Measurements from ENCODE around the gene RRM2. TPM values are rescaled to one million over a fixed set of nuclear protein-coding genes. Genes with fewer than 3 reads are reported as not detected.

Gene RRM2
- total RNA-seq, 1 donor from 2014 or later: 9.3 TPM

DNA sequence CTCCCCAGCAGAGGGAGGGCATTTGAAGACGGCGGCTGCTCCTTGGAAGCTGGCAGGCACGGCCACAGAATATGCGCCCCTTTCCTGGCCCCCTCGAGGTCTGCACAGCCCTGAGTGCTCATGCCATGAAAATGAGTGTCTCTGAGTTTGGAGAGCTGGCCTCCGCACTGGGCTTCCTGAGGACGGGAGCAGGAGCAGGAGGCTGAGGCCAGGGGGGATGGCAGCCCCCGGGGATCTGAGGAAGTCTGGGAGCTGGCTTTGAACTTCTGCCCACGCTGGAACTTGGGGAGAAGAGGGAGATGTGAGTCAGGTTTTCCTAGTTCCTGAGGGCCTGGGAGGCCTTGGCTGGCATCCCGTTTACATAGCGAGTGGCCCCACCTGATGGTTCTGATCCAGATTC is 47.0 kb downstream of the RRM2 start:
- TF ChIP-seq, protein P1, sequence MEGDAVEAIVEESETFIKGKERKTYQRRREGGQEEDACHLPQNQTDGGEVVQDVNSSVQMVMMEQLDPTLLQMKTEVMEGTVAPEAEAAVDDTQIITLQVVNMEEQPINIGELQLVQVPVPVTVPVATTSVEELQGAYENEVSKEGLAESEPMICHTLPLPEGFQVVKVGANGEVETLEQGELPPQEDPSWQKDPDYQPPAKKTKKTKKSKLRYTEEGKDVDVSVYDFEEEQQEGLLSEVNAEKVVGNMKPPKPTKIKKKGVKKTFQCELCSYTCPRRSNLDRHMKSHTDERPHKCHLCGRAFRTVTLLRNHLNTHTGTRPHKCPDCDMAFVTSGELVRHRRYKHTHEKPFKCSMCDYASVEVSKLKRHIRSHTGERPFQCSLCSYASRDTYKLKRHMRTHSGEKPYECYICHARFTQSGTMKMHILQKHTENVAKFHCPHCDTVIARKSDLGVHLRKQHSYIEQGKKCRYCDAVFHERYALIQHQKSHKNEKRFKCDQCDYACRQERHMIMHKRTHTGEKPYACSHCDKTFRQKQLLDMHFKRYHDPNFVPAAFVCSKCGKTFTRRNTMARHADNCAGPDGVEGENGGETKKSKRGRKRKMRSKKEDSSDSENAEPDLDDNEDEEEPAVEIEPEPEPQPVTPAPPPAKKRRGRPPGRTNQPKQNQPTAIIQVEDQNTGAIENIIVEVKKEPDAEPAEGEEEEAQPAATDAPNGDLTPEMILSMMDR (IDR thresholded peaks at IDR 0.05): no peak
- CTCF ChIA-PET: interaction anchor here (1.1 kb wide), 1 partner anchor 239 kb away, joined by 3 read pairs; no protein-coding TSS in a partner anchor
- ATAC-seq (ENCODE audit: low read depth): no peak
- intact Hi-C loops (cut with micrococcal nuclease): no loop called here
- Mint-ChIP-seq H3K27me3 (no peaks in the 10 kb centered on the region), H3K9me3 (no peaks in the 10 kb centered on the region), H3K4me3 (no peak overlapping the region), H3K36me3 (ENCODE audit: low read depth) (no peaks in the 10 kb centered on the region), H3K4me1 (peaks cover 4% of the 10 kb centered on the region), H3K27ac (no peak overlapping the region)
- POLR2A ChIA-PET: no interaction called here
- no peak for DNase-seq

DNA sequence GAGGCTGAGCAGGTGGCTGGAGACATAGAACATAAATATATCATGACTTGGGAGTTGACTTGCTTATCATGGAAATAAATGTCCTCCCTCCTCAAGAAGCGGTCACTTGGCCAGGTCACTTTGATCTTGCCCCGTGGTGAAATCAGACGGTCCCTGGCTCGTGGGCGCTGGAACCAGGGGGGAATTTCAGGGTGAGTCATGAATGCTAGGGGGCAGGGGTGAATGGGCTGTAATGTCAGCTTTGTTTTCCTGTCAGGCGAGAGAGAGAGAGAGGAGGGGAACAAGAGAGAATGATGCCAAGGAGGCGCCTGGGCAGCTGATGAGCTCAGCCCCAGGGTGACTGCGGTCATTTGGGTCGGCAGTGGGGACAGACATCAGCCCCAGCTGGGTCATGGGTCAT is 47.7 kb downstream of the RRM2 start:
- DNase-seq: no peak
- TF ChIP-seq, protein P1 (IDR thresholded peaks at IDR 0.05): no peak
- Mint-ChIP-seq H3K27ac (no peak overlapping the region), H3K27me3 (no peaks in the 10 kb centered on the region), H3K36me3 (ENCODE audit: low read depth) (no peaks in the 10 kb centered on the region), H3K9me3 (no peaks in the 10 kb centered on the region), H3K4me3 (no peak overlapping the region), H3K4me1 (no peaks in the 10 kb centered on the region)
- intact Hi-C loops (cut with micrococcal nuclease): no loop called here
- no peak for ATAC-seq (ENCODE audit: low read depth)
- ChIA-PET POLR2A (no interaction called here), CTCF (interaction anchor here (1.1 kb wide), 1 partner anchor 239 kb away, joined by 3 read pairs; no protein-coding TSS in a partner anchor)

DNA sequence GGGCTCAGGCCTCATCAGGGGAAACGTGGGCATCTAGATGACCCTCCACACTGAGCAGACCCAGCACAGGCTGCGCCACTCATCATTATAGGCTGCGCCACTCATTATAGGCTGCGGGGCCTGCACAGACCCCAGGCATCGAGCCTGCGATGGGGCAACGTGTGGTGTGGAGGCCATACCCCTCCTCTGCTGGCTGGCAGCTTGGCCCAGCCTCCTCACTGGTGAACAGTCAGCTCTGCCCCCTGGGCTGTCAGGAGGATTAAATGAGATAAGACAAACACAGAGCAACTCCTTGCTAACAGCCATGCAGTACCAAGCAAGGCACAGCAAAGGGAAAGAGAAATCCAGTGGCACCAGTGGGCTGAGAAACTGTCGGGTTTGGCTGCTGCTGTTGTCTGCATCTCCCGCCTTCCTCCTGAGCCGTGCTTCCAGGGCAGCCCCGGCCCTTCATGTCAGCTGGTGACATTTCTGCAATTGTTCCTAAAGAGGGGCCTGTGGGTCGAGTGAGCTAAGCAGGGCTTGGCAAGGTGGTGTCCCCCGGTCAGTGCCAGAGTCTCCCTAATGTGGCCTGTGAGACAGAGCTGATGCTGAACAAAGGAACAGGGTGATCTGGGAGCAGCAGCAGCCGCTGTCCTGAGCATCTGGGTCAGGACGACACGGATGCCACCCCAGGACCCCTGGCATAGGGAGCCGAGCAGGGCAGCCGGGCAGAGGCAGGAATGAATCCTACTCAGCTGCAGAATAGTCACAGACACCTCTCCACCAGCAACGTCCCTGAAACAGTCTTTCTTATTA is 48.7 kb downstream of the RRM2 start:
- H3K4me1 Mint-ChIP-seq: no peaks in the 10 kb centered on the region
- TF ChIP-seq, protein P1 (IDR thresholded peaks at IDR 0.05): no peak
- DNase-seq (no peak), ATAC-seq (ENCODE audit: low read depth) (no peak)
- H3K27me3 Mint-ChIP-seq: no peaks in the 10 kb centered on the region
- H3K9me3 Mint-ChIP-seq: no peaks in the 10 kb centered on the region
- H3K36me3 Mint-ChIP-seq (ENCODE audit: low read depth): no peaks in the 10 kb centered on the region
- ChIA-PET CTCF (no interaction called here), POLR2A (no interaction called here)
- H3K27ac Mint-ChIP-seq: no peak overlapping the region
- no peak overlapping the region for H3K4me3 Mint-ChIP-seq
- intact Hi-C loops (cut with micrococcal nuclease): no loop called here

DNA sequence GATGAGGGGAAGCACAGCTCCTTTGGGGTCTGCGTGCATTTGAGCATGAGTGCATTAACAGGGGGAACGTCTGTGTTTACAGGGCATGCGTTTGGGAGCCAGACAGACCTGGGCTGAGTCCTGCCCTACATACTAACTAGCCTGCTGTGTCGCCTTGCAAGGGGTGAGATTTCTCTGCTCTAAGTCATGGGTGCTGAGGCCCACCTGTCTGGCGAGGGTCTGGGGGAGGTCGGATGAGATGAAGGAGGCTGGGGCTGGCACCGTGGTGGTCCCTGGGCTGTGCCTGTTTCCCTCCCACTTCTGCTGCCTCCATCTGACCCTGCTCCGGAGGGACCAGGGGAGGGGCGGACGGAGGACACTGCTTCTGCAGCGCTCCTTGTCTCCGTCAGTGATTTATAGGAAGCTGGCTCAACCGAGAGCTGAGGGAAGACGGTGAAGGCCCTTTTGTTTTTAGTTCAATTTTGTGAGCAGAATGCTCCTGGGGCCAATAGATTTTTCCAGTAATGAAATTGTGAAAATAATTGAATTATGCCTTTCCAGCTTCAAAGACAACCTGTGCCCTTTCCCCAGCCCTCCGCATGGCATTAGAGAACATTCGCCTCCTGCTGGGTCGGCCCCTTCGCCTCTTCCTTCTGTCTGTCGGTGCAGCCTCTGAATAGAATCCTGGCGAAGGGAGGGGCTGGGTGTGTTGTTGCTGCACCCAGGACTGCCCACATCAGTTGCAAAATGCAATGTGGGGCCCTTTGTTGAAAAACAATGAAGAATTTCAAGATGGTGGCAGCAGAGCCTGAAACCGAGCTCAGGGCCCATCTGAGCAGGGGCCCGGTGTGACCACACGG is 49.7 kb downstream of the RRM2 start:
- H3K27me3 Mint-ChIP-seq: no peaks in the 10 kb centered on the region
- no peak for ATAC-seq (ENCODE audit: low read depth)
- no peak overlapping the region for H3K27ac Mint-ChIP-seq
- TF ChIP-seq, protein P1 (IDR thresholded peaks at IDR 0.05): no peak
- no peaks in the 10 kb centered on the region for H3K36me3 Mint-ChIP-seq (ENCODE audit: low read depth)
- no peak overlapping the region for H3K4me3 Mint-ChIP-seq
- intact Hi-C loops (cut with micrococcal nuclease): no loop called here
- no peak for DNase-seq
- ChIA-PET POLR2A (no interaction called here), CTCF (no interaction called here)
- no peaks in the 10 kb centered on the region for H3K9me3 Mint-ChIP-seq
- no peaks in the 10 kb centered on the region for H3K4me1 Mint-ChIP-seq

All from activated B cell treated with CpG ODN at 0.5 μM for 24 hours (primary cell).